CD4-positive, alpha-beta T cell (primary cell): ENCODE data around the gene RPTOR. TPM values are rescaled to one million over a fixed set of nuclear protein-coding genes. Genes with fewer than 3 reads are reported as not detected.

Experiments used
- ATAC-seq: fragments of 200-7000 bp; cut with Tn5 transposase; one replicate; pipeline ENCODE4 v1.10.0; 2022; ENCODE audit warnings: mild to moderate bottlenecking; ENCODE audit not compliant: poor library complexity
- CTCF ChIA-PET: fragments of 350-600 bp; sonication (Branson Sonifier 250); formaldehyde crosslinking; loops from one replicate; lab custom pipeline; 2021; ENCODE audit warnings: antibody characterized with exemption, inconsistent platforms; lab: Charles Lee
- POLR2A ChIA-PET: fragments of 350-600 bp; sonication (Branson Sonifier 250); formaldehyde crosslinking; loops from one replicate; lab custom pipeline; 2021; ENCODE audit warnings: antibody characterized with exemption, inconsistent platforms; lab: Charles Lee
- DNase-seq, 14 experiments: peaks; one replicate each; pipeline ENCODE4 v3.0.0-alpha.2; 2013 to 2020; ENCODE audit warnings: mixed read lengths in 2 of 14
- H3K27ac ChIP-seq, 2 donors: one replicate each; pipeline versions ENCODE4 v1.5.1 to v1.7.0; 2013; ENCODE audit warnings: low read length in 2 of 2, low read depth in 1 of 2, mild to moderate bottlenecking in 1 of 2
- H3K27me3 ChIP-seq, 2 experiments: 1 replicate in 1 of 2; 2 replicates in 1 of 2; pipeline versions ENCODE4 v1.6.1 to v1.7.0; 2013; ENCODE audit warnings: low read length in 2 of 2, control low read depth in 1 of 2, mild to moderate bottlenecking in 1 of 2, moderate library complexity in 1 of 2; ENCODE audit not compliant: insufficient read depth in 2 of 2, control insufficient read depth in 1 of 2
- H3K36me3 ChIP-seq: one replicate; pipeline ENCODE4 v1.6.1; 2013; ENCODE audit warnings: low read length, control low read depth; ENCODE audit not compliant: insufficient read depth
- H3K4me1 ChIP-seq: one replicate; pipeline ENCODE4 v1.6.1; 2013; ENCODE audit warnings: low read length, control low read depth; ENCODE audit not compliant: insufficient read depth
- H3K4me3 ChIP-seq: one replicate; pipeline ENCODE4 v1.5.1; 2013; ENCODE audit warnings: mild to moderate bottlenecking, low read length, moderate library complexity
- H3K9me3 ChIP-seq, 2 experiments: 1 replicate in 1 of 2; 2 replicates in 1 of 2; pipeline versions ENCODE4 v1.6.1 to v1.7.0; 2013; ENCODE audit warnings: low read length in 2 of 2, mild to moderate bottlenecking in 2 of 2, control low read depth in 1 of 2, moderate library complexity in 1 of 2; ENCODE audit not compliant: control insufficient read depth in 1 of 2, insufficient read depth in 1 of 2
- H3K27ac Mint-ChIP-seq: one replicate; pipeline ENCODE4 v1.8.0; 2020; ENCODE audit warnings: mixed read lengths
- H3K27me3 Mint-ChIP-seq: one replicate; pipeline ENCODE4 v1.8.0; 2021; ENCODE audit warnings: mixed read lengths
- H3K36me3 Mint-ChIP-seq: one replicate; pipeline ENCODE4 v1.8.0; 2021; ENCODE audit warnings: low read depth, mixed read lengths
- H3K4me1 Mint-ChIP-seq: one replicate; pipeline ENCODE4 v1.8.0; 2021; ENCODE audit warnings: low read depth, mixed read lengths
- H3K4me3 Mint-ChIP-seq: one replicate; pipeline ENCODE4 v1.8.0; 2020; ENCODE audit warnings: mild to moderate bottlenecking, mixed read lengths
- H3K9me3 Mint-ChIP-seq: one replicate; pipeline ENCODE4 v1.8.0; 2020; ENCODE audit warnings: mixed read lengths
- CTCF ChIP-seq: fragments of 200-600 bp; IDR thresholded peaks from one replicate; pipeline ENCODE4 v1.8.0; 2022; ENCODE audit warnings: antibody characterized with exemption, mild to moderate bottlenecking
- intact Hi-C, 2 experiments: fragments of 100-400 bp; cut with DNase I in 1 of 2; cut with micrococcal nuclease in 1 of 2; formaldehyde crosslinking; loops; one replicate each; pipeline versions ENCODE4 v1.15.1 to v1.9.0; 2023 to 2025; cut with DNase I, micrococcal nuclease
- total RNA-seq, 174 experiments: library from RNA in 2 of 174; stranded (reverse) in 2 of 174; gene quantifications; one replicate each; pipeline ENCODE4 v1.2.3 and lab custom pipeline; 2021 to 2026

The RPTOR gene
- total RNA-seq, 2 experiments from 2014 or later = 45.0 to 47.1 TPM

- H3K4me1 ChIP-seq = peaks cover 44% of the 10 kb centered on the region
- ATAC-seq (no peak), DNase-seq (no peak)
- H3K36me3 Mint-ChIP-seq = peaks cover 16% of the 10 kb centered on the region
- ChIA-PET CTCF (no interaction called here), POLR2A (interaction anchor here (2.3 kb wide), 1 partner anchor 11 kb away, joined by 7 read pairs; no protein-coding TSS in a partner anchor)
- H3K4me3 Mint-ChIP-seq = no peak overlapping the region
- no peaks in the 10 kb centered on the region for H3K27me3 ChIP-seq
- H3K36me3 ChIP-seq = peaks cover 10% of the 10 kb centered on the region
- TF ChIP-seq CTCF = no peak
- H3K4me1 Mint-ChIP-seq = peaks cover 57% of the 10 kb centered on the region
- intact Hi-C loops = no loop called here
- H3K9me3 Mint-ChIP-seq = no peaks in the 10 kb centered on the region
- peak overlapping the region; percentile 93 for H3K27ac Mint-ChIP-seq
- H3K27me3 Mint-ChIP-seq = no peaks in the 10 kb centered on the region
- H3K27ac ChIP-seq = no peak overlapping the region
- H3K9me3 ChIP-seq = no peaks in the 10 kb centered on the region
- no peak overlapping the region for H3K4me3 ChIP-seq
Measured at GRCh38 chr17:80849119-80849518, 304.5 kb downstream of the RPTOR start.

- Mint-ChIP-seq H3K27me3 (no peaks in the 10 kb centered on the region), H3K27ac (peak overlapping the region; percentile 58), H3K4me1 (peaks cover 57% of the 10 kb centered on the region), H3K9me3 (no peaks in the 10 kb centered on the region), H3K4me3 (no peak overlapping the region), H3K36me3 (peaks cover 20% of the 10 kb centered on the region)
- DNase-seq (no peak), ATAC-seq (no peak)
- CTCF ChIA-PET = interaction anchor here (1.0 to 1.4 kb wide), 2 partner anchors 12 to 16 kb away, joined by 3 read pairs; no protein-coding TSS in a partner anchor
- Histone ChIP-seq H3K27me3 (no peaks in the 10 kb centered on the region), H3K4me1 (peaks cover 44% of the 10 kb centered on the region), H3K9me3 (no peaks in the 10 kb centered on the region), H3K4me3 (no peak overlapping the region), H3K27ac (no peak overlapping the region), H3K36me3 (peaks cover 10% of the 10 kb centered on the region)
- TF ChIP-seq CTCF = no peak
- intact Hi-C loops = no loop called here
- POLR2A ChIA-PET = no interaction called here
Measured at GRCh38 chr17:80850109-80850508, 305.5 kb downstream of the RPTOR start.

DNA sequence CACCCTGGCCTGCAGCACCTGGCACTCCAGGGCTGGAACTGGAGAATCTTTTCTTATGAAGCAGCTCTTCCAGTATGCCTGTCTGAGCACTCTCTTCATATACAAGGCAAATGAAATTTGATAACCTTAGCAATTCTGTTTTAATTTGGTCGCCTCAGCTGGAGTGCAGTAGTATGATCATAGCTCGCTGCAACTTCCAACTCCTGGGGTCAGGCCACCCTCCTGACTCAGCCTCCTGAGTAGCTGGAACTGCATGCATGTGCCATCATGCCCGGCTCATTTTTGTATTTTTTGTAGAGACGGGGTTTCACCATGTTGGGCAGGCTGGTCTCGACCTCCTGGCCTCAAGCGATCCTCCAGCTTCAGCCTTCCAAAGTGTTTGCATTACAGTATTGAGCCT is 306.2 kb downstream of the RPTOR start:
- DNase-seq (no peak), ATAC-seq (no peak)
- H3K4me3 ChIP-seq = no peak overlapping the region
- intact Hi-C loops = no loop called here
- H3K4me1 ChIP-seq = peaks cover 49% of the 10 kb centered on the region
- no peaks in the 10 kb centered on the region for H3K27me3 ChIP-seq
- H3K9me3 ChIP-seq = no peaks in the 10 kb centered on the region
- no peak for TF ChIP-seq CTCF
- Mint-ChIP-seq H3K27ac (peak overlapping the region; percentile 58), H3K36me3 (peaks cover 24% of the 10 kb centered on the region), H3K27me3 (no peaks in the 10 kb centered on the region), H3K4me1 (peaks cover 54% of the 10 kb centered on the region), H3K9me3 (no peaks in the 10 kb centered on the region), H3K4me3 (no peak overlapping the region)
- CTCF ChIA-PET = interaction anchor here (1.0 to 1.4 kb wide), 2 partner anchors 11 to 15 kb away, joined by 3 read pairs; no protein-coding TSS in a partner anchor
- peaks cover 16% of the 10 kb centered on the region for H3K36me3 ChIP-seq
- H3K27ac ChIP-seq = no peak overlapping the region
- POLR2A ChIA-PET = no interaction called here
